GM21825 (cell line): ENCODE data around the gene SEPTIN7.
A peak's percentile ranks its signal among the peaks of the same experiment; 100 is the strongest.

Source experiments
- ATAC-seq: cut with Tn5 transposase; IDR thresholded peaks from one replicate; pipeline ENCODE4 v1.9.1; 2021; ENCODE audit warnings: mild to moderate bottlenecking, moderate library complexity; ENCODE audit not compliant: unreplicated experiment

The SEPTIN7 gene

DNA sequence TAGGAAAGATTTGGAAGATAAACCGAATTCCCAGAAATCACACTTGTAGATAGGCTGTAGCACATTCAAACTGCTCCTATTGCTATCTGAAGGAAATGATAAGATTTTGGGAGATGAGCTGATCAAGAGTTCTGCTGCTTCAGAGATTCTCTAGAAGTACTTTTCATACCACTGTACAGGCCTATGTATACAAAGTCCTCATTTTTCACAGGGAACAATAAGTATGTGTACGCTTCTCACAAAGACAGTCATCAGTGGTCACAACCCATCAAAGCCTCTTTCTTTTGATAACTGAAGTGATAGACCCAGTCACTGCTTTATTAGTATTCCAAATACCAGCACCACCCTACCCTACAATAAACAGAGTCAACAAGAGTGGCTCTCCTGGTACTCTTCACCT is 15.6 kb upstream of the SEPTIN7 start:
- no peak for ATAC-seq

DNA sequence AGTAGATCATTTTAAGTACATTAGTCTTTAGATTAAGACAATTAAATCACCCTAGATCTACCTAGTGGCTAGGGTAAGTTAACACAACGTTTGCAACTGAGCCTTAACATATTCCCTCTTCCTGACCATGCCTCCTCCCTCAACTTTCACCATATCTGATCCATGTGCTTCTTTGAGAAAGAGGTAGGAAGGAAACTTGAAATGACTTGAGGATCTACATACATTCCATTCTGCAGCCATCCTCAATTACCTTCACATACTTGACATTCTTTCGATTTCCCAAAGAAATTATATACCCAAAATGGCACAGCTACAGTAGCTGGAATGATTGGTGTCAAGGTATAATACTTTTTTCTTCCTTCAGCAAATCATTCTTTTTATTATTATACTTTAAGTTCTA is 12.9 kb upstream of the SEPTIN7 start:
- no peak for ATAC-seq

DNA sequence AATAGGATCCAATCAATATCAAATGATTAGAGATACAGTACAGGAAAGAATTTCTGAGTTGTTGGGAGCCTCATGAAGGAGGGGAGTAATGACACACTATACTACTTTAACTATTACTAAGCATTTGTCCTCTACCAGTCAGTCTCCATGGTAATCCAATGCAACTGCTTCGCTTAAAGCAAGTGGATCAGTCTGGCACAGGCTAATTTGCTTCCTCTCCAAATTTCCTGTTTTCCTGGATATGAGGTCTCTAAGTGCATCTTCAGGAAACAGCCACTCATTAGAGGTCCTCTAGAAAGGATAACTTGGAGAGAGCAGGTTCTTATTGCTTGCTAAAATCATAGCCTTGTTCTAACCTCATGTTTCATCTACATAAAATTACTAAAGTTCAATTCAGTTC is 8.4 kb upstream of the SEPTIN7 start:
- no peak for ATAC-seq

DNA sequence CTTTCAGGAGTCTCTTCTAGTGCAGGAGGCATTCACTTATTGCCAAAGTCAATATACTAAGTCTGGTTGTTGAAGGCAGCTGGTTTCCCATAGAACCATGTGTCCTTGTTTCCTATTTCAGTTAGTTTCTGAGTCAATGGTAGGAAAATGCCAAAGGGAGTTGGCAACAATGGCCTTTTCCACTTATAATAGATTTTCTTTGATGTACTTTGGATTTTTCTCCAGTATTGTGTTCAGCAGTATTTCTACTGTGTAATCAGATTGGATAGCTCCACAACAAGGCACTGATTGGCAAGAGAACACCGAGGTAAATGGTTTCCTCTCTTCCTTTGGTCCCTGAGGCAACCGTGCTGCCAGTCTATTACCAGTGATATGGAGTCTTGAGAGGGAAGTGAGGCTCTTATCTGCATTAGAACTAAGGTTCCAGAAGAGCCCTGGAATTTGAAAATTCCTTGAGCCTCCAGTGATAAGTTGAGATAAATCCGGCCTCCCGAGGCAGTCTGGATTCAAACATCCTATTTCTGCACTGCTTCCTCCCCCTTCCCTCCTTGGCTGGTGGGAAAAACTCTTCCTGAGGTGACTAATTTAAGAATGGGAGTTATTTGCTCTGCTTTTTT is 7.9 kb upstream of the SEPTIN7 start:
- no peak for ATAC-seq

DNA sequence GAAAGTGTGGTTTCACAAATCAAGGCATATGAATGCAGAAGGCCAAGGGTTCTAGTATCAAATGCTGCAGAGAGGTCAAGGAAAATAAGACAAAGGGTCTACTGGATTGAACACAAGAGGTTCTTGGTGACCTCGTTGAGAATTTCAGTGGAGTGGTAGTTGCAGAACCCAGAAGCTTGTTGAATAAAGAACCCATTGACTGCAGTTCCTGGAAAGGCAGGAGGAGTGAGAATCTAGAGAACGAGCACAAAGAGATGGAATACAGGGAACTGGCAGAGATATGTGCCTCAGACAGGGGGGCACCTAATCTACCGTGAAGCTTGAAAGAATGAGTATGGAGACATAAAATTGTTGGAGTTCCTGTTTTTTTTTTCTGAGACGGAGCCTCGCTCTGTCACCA is 3.5 kb upstream of the SEPTIN7 start:
- ATAC-seq = no peak

- peak; percentile 36 for ATAC-seq
Measured at GRCh38 chr7:35799846-35800717, 775 bp upstream of the SEPTIN7 start.

DNA sequence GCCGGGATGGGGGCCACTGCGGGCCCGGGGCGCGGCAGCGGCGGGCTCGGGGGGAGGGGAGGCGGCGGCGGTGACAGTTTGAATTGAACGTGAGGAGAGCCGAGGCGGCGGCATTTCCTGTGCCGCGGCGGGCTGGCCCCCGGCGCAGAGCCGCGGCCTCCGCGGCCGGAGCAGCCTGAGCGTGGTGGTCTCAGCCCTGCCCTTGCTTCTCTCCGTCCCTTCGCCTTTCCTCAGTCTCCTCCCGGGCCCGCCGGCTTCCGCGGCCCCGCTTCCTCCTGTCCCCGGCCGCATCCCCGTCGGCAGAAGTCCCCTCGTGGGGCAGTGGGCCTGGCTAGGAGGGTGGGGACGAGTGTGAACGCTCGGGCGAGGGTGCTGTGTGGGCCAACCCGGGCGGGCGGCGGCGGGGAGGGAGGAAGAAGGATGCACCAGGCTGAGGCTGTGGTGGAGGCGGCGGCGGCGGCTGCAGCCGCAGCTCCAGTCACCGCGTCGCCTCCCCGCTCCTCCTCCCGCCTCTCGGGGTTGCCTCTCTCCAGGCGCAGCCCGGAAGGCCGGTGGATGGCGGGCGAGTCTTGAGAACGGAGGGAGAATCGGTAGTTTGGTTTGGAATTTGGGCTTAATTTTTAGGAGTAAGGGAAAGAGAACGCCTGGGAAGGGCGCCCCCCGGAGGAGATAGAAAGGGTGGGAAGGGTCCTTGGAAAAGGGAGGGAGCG is 690 bp downstream of the SEPTIN7 start:
- ATAC-seq = peak; percentile 23

DNA sequence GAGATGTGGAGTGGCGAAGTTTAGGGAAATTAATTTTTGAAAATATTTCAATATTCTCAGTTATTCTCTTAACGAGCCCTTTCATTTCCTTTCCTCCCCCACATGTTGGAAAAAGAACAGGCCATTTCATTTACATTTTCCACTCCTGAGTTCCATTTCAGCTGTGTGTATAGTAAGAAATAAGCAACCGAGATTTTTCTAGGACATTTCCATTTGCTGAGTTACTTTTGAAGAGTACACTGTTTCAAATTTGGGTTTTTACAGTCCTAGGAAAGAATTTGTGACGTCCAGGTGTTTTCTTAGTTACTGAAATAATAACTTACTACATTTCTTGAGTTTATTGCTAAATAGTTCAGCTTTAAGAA is 1.2 kb downstream of the SEPTIN7 start:
- no peak for ATAC-seq

DNA sequence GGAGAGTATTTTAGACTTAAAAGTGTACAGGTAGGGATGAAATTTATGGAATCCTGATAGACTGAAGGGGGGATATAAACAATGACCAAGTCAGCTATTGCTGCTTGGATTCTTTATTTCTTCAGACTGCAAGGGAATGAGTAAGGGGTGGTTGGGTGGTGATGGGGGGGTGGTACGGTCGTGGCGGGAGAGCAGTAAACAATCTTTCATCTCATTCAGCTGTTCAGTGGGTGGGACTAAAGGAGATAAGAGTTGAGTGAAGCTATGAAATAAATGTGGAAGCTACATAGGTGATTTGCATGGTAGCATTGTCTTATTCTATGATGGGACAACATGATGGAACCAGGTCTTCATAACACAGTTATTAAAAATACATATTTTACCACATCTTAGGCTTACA is 1.8 kb downstream of the SEPTIN7 start:
- ATAC-seq = no peak

GRCh38 chr7:35804231-35804970 is 3.5 kb downstream of the SEPTIN7 start:
- no peak for ATAC-seq

- no peak for ATAC-seq
Measured at GRCh38 chr7:35805876-35806275, 5.0 kb downstream of the SEPTIN7 start.

DNA sequence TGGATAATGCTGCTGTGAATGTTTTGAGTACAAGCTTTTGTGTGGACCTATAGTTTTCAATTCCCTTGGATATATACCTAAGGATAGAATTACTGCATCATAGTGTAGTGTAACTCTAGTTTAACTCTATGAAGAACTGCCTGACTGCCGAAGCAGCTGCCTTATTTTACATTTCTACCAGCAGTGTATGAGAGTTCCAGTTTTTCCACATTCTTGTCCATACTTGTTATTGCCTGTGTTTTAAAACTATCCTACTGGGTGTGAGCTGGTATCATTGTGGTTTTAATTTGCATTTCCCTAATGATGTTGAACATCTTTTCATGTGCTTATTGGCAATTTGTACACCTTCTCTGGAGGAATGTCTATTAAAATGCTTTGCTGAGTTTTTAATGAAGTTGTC is 15.7 kb downstream of the SEPTIN7 start:
- ATAC-seq = no peak

- ATAC-seq = no peak
Measured at GRCh38 chr7:35817181-35817580, 16.3 kb downstream of the SEPTIN7 start.

- ATAC-seq = no peak
Measured at GRCh38 chr7:35817930-35818329, 17.1 kb downstream of the SEPTIN7 start.

- no peak for ATAC-seq
Measured at GRCh38 chr7:35818513-35818912, 17.7 kb downstream of the SEPTIN7 start.

DNA sequence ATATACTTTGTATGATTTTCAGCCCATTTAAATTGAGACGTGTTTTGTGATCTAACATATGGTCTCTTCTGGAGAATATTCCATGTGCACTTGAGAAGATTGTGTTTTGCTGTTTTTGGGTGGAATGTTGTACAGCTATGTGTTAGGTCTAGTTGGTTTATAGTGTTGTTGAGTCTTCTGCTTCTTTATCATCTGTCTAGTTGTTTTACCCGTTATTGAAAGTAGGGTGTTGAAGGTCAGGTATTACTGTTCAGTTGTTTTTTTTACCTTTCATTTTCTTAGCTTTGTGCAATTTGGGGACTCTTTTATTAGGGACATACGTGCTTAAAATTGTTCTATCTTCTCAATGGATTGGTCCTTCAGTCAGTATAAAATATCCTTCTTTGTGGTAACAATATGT is 18.5 kb downstream of the SEPTIN7 start:
- ATAC-seq = no peak

DNA sequence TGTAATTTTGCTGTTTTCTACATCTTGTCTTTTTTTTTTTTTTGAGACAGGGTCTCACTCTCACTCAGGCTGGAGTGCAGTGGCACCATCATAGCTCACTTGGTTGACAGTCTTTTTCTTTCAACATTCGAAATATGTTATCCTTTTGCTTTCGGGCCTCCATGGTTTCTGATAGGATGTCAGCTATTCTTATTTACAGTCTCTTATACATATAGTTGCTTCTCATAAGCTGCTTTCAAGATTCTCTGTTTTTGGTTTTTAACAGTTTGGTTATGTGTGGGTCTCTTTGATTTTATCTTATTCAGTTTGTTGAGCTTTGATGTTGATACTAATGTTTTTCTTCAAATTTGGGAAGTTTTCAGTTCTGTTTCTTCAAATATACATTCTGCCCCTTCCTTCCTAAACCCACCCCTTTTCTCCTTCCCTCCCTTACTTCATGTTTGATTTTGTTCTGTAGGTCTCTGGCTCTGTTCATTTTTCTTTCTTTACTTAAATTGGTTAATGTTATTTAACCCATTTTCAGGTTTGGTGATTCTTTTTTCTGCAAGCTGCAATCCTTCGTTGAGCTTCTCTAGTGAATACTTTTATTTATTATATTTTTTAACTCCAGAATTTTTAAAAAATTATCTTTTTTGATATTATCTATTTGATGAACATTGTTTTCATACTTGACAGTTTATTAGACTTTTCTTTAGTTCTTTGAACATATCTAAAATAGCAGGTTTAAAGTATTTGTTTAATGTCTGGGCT is 19.3 kb downstream of the SEPTIN7 start:
- no peak for ATAC-seq

DNA sequence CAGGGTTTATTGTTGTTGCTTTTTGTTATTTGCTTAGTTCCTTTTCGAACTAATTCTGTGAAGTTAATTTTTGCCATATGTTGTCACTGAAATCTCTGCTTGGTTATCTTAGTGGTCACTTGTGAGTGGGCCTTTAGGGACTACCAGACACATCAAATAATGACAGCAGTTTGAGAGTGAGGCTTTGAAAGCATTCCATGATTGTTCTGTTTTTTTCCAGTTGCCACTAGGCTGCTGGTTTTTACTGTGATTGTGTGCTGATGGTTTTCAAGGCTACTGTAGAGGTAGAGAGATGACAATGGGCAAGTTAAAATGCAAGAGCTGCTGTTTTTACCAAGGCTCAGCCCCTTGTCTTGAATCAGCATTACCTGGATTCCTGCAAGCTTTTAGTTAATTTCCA is 20.0 kb downstream of the SEPTIN7 start:
- no peak for ATAC-seq

GRCh38 chr7:35823440-35823839 is 22.6 kb downstream of the SEPTIN7 start:
- ATAC-seq = no peak

GRCh38 chr7:35825974-35826373 is 25.1 kb downstream of the SEPTIN7 start:
- ATAC-seq = no peak

DNA sequence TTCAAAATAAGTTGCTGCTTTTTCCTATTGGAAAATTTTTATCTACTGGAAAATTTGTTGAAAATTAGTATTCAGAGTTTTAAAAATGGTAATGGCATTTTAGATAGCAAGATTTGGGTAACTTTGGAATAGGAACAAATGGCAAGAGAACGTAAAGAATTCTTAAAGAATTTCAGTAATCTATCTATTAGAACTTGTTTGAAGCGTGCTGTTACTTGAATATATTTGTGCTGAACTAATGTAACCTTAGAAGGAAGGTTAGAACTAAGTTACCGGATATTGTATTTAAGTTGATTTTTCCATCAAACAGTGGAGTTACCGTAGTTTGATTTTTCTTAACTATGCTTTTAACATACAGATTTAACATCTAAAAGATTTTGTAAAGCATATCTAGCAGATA is 25.9 kb downstream of the SEPTIN7 start:
- no peak for ATAC-seq
